Jurkat, Clone E6-1 (cell line): ENCODE data around the gene DENND6B.

Experiments
- DNase-seq: peaks from one replicate; pipeline ENCODE4 v3.0.0-alpha.2; 2011; ENCODE audit warnings: low read depth, low spot score
- H3K4me3 ChIP-seq: 2 replicates; pipeline ENCODE4 v1.5.1; 2011; ENCODE audit warnings: mild to moderate bottlenecking, low read length, control low read depth, moderate library complexity

Gene DENND6B

GRCh38 chr22:50293441-50294318 is 33.1 kb downstream of the DENND6B start:
- H3K4me3 ChIP-seq = no peak overlapping the region
- DNase-seq = no peak

- no peak overlapping the region for H3K4me3 ChIP-seq
- peak; percentile 59 for DNase-seq
Observed at GRCh38 chr22:50292643-50293440, 34.0 kb downstream of the DENND6B start.

- H3K4me3 ChIP-seq = no peak overlapping the region
- DNase-seq = no peak
Observed at GRCh38 chr22:50289942-50290630, 36.7 kb downstream of the DENND6B start.

GRCh38 chr22:50289151-50289941 is 37.5 kb downstream of the DENND6B start:
- no peak for DNase-seq
- H3K4me3 ChIP-seq = no peak overlapping the region

GRCh38 chr22:50287731-50288130 is 39.1 kb downstream of the DENND6B start:
- H3K4me3 ChIP-seq = no peak overlapping the region
- no peak for DNase-seq

- no peak overlapping the region for H3K4me3 ChIP-seq
- no peak for DNase-seq
Observed at GRCh38 chr22:50286701-50287318, 40.0 kb downstream of the DENND6B start.

- no peak for DNase-seq
- H3K4me3 ChIP-seq = no peak overlapping the region
Observed at GRCh38 chr22:50286275-50286674, 40.5 kb downstream of the DENND6B start.

GRCh38 chr22:50285568-50286229 is 41.1 kb downstream of the DENND6B start:
- no peak overlapping the region for H3K4me3 ChIP-seq
- DNase-seq = no peak

GRCh38 chr22:50284479-50284878 is 42.3 kb downstream of the DENND6B start:
- no peak for DNase-seq
- H3K4me3 ChIP-seq = no peak overlapping the region

GRCh38 chr22:50283821-50284220 is 43.0 kb downstream of the DENND6B start:
- no peak for DNase-seq
- no peak overlapping the region for H3K4me3 ChIP-seq

GRCh38 chr22:50282361-50283155 is 44.3 kb downstream of the DENND6B start:
- no peak overlapping the region for H3K4me3 ChIP-seq
- no peak for DNase-seq

- H3K4me3 ChIP-seq = no peak overlapping the region
- DNase-seq = no peak
Observed at GRCh38 chr22:50281957-50282356, 44.9 kb downstream of the DENND6B start.

GRCh38 chr22:50281384-50281760 is 45.4 kb downstream of the DENND6B start:
- no peak overlapping the region for H3K4me3 ChIP-seq
- no peak for DNase-seq

- H3K4me3 ChIP-seq = no peak overlapping the region
- no peak for DNase-seq
Observed at GRCh38 chr22:50280708-50281383, 46.0 kb downstream of the DENND6B start.

- DNase-seq = no peak
- H3K4me3 ChIP-seq = no peak overlapping the region
Observed at GRCh38 chr22:50280022-50280707, 46.6 kb downstream of the DENND6B start.

GRCh38 chr22:50278956-50279619 is 47.7 kb downstream of the DENND6B start:
- H3K4me3 ChIP-seq = no peak overlapping the region
- DNase-seq = no peak
